D341Med (cell line): Measurements from ENCODE around the gene ARG1.
A peak's percentile ranks its signal among the peaks of the same experiment; 100 is the strongest.

Experiments
- DNase-seq: peaks from one replicate; pipeline ENCODE4 v3.0.0; 2012; ENCODE audit warnings: low spot score

ARG1 gene

GRCh38 chr6:131586543-131586942 lies 13.5 kb downstream of the ARG1 start:
- no peak for DNase-seq

- DNase-seq, result no peak
Observed at GRCh38 chr6:131587909-131588308, 14.9 kb downstream of the ARG1 start.

- DNase-seq, result no peak
Observed at GRCh38 chr6:131588643-131589042, 15.6 kb downstream of the ARG1 start.

GRCh38 chr6:131592935-131593334 lies 19.9 kb downstream of the ARG1 start:
- DNase-seq, result no peak

- no peak for DNase-seq
Observed at GRCh38 chr6:131594074-131594473, 21.0 kb downstream of the ARG1 start.

- DNase-seq, result no peak
Observed at GRCh38 chr6:131597446-131597845, 24.4 kb downstream of the ARG1 start.

- DNase-seq, result no peak
Observed at GRCh38 chr6:131600716-131601115, 27.7 kb downstream of the ARG1 start.

- DNase-seq, result no peak
Observed at GRCh38 chr6:131602781-131603312, 29.8 kb downstream of the ARG1 start.

GRCh38 chr6:131613296-131613925 lies 40.4 kb downstream of the ARG1 start:
- DNase-seq, result no peak

- DNase-seq, result no peak
Observed at GRCh38 chr6:131615275-131615674, 42.2 kb downstream of the ARG1 start.

- DNase-seq, result peak; percentile 94
Observed at GRCh38 chr6:131627724-131628682, 55.0 kb downstream of the ARG1 start, which contains the start of gene MED23. MED23 (minus strand) TSS chr6:131628242; CDS start chr6:131628049, 193 bp downstream.

GRCh38 chr6:131628726-131629125 lies 55.7 kb downstream of the ARG1 start:
- DNase-seq, result no peak

- no peak for DNase-seq
Observed at GRCh38 chr6:131629651-131630050, 56.6 kb downstream of the ARG1 start.

- no peak for DNase-seq
Observed at GRCh38 chr6:131631625-131632289, 58.7 kb downstream of the ARG1 start.
